ENCODE results near the gene SCPEP1.

Gene SCPEP1

GRCh38 chr17:57035971-57036481 lies 58.1 kb downstream of the SCPEP1 start:
- H2AFZ ChIP-seq (ENCODE audit: low read depth, low read length, severe bottlenecking) = no peak overlapping the region
- no peak overlapping the region for H3K4me2 ChIP-seq (ENCODE audit: low read depth, low read length, poor library complexity, severe bottlenecking)

GRCh38 chr17:57037411-57037810 lies 59.5 kb downstream of the SCPEP1 start:
- no peak overlapping the region for H3K27ac ChIP-seq (ENCODE audit: low read depth, low read length)
- no peak overlapping the region for H2AFZ ChIP-seq (ENCODE audit: low read depth, low read length, severe bottlenecking)
- no peak overlapping the region for H3K4me3 ChIP-seq (ENCODE audit: insufficient read depth, low read length, poor library complexity, severe bottlenecking)
- no peaks in the 10 kb centered on the region for H3K9me3 ChIP-seq (ENCODE audit: insufficient read depth, low read length)
- no peaks in the 10 kb centered on the region for H4K20me1 ChIP-seq (ENCODE audit: low read depth, low read length)
- no peaks in the 10 kb centered on the region for H3K9me2 ChIP-seq (replicated peaks; ENCODE audit: insufficient read depth, low read length)
- no peaks in the 10 kb centered on the region for H3K79me2 ChIP-seq (ENCODE audit: insufficient read depth, low read length)
- H3K27me3 ChIP-seq (ENCODE audit: low read length) = no peaks in the 10 kb centered on the region
- H3K4me2 ChIP-seq (ENCODE audit: low read depth, low read length, poor library complexity, severe bottlenecking) = no peak overlapping the region
- TF ChIP-seq, protein P1, sequence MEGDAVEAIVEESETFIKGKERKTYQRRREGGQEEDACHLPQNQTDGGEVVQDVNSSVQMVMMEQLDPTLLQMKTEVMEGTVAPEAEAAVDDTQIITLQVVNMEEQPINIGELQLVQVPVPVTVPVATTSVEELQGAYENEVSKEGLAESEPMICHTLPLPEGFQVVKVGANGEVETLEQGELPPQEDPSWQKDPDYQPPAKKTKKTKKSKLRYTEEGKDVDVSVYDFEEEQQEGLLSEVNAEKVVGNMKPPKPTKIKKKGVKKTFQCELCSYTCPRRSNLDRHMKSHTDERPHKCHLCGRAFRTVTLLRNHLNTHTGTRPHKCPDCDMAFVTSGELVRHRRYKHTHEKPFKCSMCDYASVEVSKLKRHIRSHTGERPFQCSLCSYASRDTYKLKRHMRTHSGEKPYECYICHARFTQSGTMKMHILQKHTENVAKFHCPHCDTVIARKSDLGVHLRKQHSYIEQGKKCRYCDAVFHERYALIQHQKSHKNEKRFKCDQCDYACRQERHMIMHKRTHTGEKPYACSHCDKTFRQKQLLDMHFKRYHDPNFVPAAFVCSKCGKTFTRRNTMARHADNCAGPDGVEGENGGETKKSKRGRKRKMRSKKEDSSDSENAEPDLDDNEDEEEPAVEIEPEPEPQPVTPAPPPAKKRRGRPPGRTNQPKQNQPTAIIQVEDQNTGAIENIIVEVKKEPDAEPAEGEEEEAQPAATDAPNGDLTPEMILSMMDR (IDR thresholded peaks at IDR 0.05; ENCODE audit: insufficient read depth, low read length, poor library complexity, severe bottlenecking) = no peak
- no peak for TF ChIP-seq EZH2phosphoT487 (conservative IDR thresholded peaks at IDR 0.05; ENCODE audit: low read length)
- no peaks in the 10 kb centered on the region for H3K36me3 ChIP-seq (ENCODE audit: low read length)
- no peaks in the 10 kb centered on the region for H3F3A ChIP-seq (ENCODE audit: insufficient read depth)
- H3K9ac ChIP-seq (ENCODE audit: low read length) = no peak overlapping the region

More at GRCh38 chr17:57035971-57036481, 58.1 kb downstream of the SCPEP1 start:
- TF ChIP-seq, protein P1 (IDR thresholded peaks at IDR 0.05; ENCODE audit: insufficient read depth, low read length, poor library complexity, severe bottlenecking) = no peak
- no peak for TF ChIP-seq EZH2phosphoT487 (conservative IDR thresholded peaks at IDR 0.05; ENCODE audit: low read length)
- H3K36me3 ChIP-seq (ENCODE audit: low read length) = no peaks in the 10 kb centered on the region
- H3K27me3 ChIP-seq (ENCODE audit: low read length) = no peaks in the 10 kb centered on the region
- no peak overlapping the region for H3K27ac ChIP-seq (ENCODE audit: low read depth, low read length)
- no peaks in the 10 kb centered on the region for H4K20me1 ChIP-seq (ENCODE audit: low read depth, low read length)
- no peak overlapping the region for H3K9ac ChIP-seq (ENCODE audit: low read length)
- H3F3A ChIP-seq (ENCODE audit: insufficient read depth) = no peaks in the 10 kb centered on the region
- no peaks in the 10 kb centered on the region for H3K79me2 ChIP-seq (ENCODE audit: insufficient read depth, low read length)
- H3K9me3 ChIP-seq (ENCODE audit: insufficient read depth, low read length) = no peaks in the 10 kb centered on the region
- H3K9me2 ChIP-seq (replicated peaks; ENCODE audit: insufficient read depth, low read length) = no peaks in the 10 kb centered on the region
- no peak overlapping the region for H3K4me3 ChIP-seq (ENCODE audit: insufficient read depth, low read length, poor library complexity, severe bottlenecking)

- Histone ChIP-seq H4K20me1 (ENCODE audit: low read depth, low read length) (no peaks in the 10 kb centered on the region), H2AFZ (ENCODE audit: low read depth, low read length, severe bottlenecking) (no peak overlapping the region), H3K27me3 (ENCODE audit: low read length) (no peaks in the 10 kb centered on the region), H3K27ac (ENCODE audit: low read depth, low read length) (no peak overlapping the region), H3K9me2 (replicated peaks; ENCODE audit: insufficient read depth, low read length) (no peaks in the 10 kb centered on the region), H3K9me3 (ENCODE audit: insufficient read depth, low read length) (no peaks in the 10 kb centered on the region), H3K4me2 (ENCODE audit: low read depth, low read length, poor library complexity, severe bottlenecking) (no peak overlapping the region), H3F3A (ENCODE audit: insufficient read depth) (no peaks in the 10 kb centered on the region), H3K4me3 (ENCODE audit: insufficient read depth, low read length, poor library complexity, severe bottlenecking) (no peak overlapping the region), H3K79me2 (ENCODE audit: insufficient read depth, low read length) (no peaks in the 10 kb centered on the region), H3K36me3 (ENCODE audit: low read length) (no peaks in the 10 kb centered on the region), H3K9ac (ENCODE audit: low read length) (no peak overlapping the region)
- TF ChIP-seq, protein P1 (IDR thresholded peaks at IDR 0.05; ENCODE audit: insufficient read depth, low read length, poor library complexity, severe bottlenecking) = no peak
- TF ChIP-seq EZH2phosphoT487 (conservative IDR thresholded peaks at IDR 0.05; ENCODE audit: low read length) = no peak
These were observed 60.6 kb downstream of the SCPEP1 start for GRCh38 chr17:57038486-57038885.

Measured in SU-DHL-6 (cell line).